Fibroblast of skin of right quadriceps (primary cell): ENCODE data around the gene MAPK1IP1L.
A peak's percentile ranks its signal among the peaks of the same experiment; 100 is the strongest.
"Not testable (repeated sequence)": the region's sequence is repeated elsewhere in the genome, so short reads cannot be mapped to it uniquely, and the experiment has no call there.

Experiments
- DNase-seq: peaks from one replicate; pipeline ENCODE4 v3.0.0-alpha.2; 2013

Gene MAPK1IP1L

GRCh38 chr14:55057919-55058318 is 6.5 kb downstream of the MAPK1IP1L start:
- DNase-seq: no peak

- DNase-seq: no peak
Observed at GRCh38 chr14:55059333-55059732, 7.9 kb downstream of the MAPK1IP1L start.

- DNase-seq: no peak
Observed at GRCh38 chr14:55062517-55063351, 11.3 kb downstream of the MAPK1IP1L start.

GRCh38 chr14:55064896-55065295 is 13.4 kb downstream of the MAPK1IP1L start:
- not testable (repeated sequence) for DNase-seq

GRCh38 chr14:55065411-55065810 is 14.0 kb downstream of the MAPK1IP1L start:
- DNase-seq: no peak

GRCh38 chr14:55066223-55066622 is 14.8 kb downstream of the MAPK1IP1L start:
- DNase-seq: no peak

- peak; percentile 18 for DNase-seq
Observed at GRCh38 chr14:55070981-55071411, 19.5 kb downstream of the MAPK1IP1L start.

- DNase-seq: peak; percentile 85
Observed at GRCh38 chr14:55071870-55072640, 20.6 kb downstream of the MAPK1IP1L start.

GRCh38 chr14:55073856-55074255 is 22.4 kb downstream of the MAPK1IP1L start:
- peak; percentile 83 for DNase-seq

- peak; percentile 34 for DNase-seq
Observed at GRCh38 chr14:55074662-55075061, 23.2 kb downstream of the MAPK1IP1L start.

- peak; percentile 35 for DNase-seq
Observed at GRCh38 chr14:55075628-55076175, 24.3 kb downstream of the MAPK1IP1L start.

- DNase-seq: peak; percentile 67
Observed at GRCh38 chr14:55077170-55078151, 26.0 kb downstream of the MAPK1IP1L start.

GRCh38 chr14:55079961-55080360 is 28.5 kb downstream of the MAPK1IP1L start:
- not testable (repeated sequence) for DNase-seq

GRCh38 chr14:55084401-55085059 is 33.1 kb downstream of the MAPK1IP1L start:
- DNase-seq: no peak

GRCh38 chr14:55085060-55085660 is 33.7 kb downstream of the MAPK1IP1L start:
- DNase-seq: no peak

- DNase-seq: no peak
Observed at GRCh38 chr14:55086938-55087337, 35.5 kb downstream of the MAPK1IP1L start.

GRCh38 chr14:55088356-55088755 is 36.9 kb downstream of the MAPK1IP1L start:
- DNase-seq: no peak

- DNase-seq: peak; percentile 80
Observed at GRCh38 chr14:55092341-55092740, 40.9 kb downstream of the MAPK1IP1L start.

- DNase-seq: peak; percentile 78
Observed at GRCh38 chr14:55094292-55095157, 43.1 kb downstream of the MAPK1IP1L start.

- no peak for DNase-seq
Observed at GRCh38 chr14:55097881-55098560, 46.6 kb downstream of the MAPK1IP1L start.
